AG09319 (cell line): ENCODE measurements around the gene POU2F3.

Source experiments
- DNase-seq: peaks from one replicate; pipeline ENCODE4 v3.0.0-alpha.2; 2010; ENCODE audit warnings: low read depth; ENCODE audit errors: extremely low read depth
- TF ChIP-seq, protein P1 (sequence below): IDR thresholded peaks from 2 replicates; pipeline ENCODE4 v1.5.1; 2011; ENCODE audit warnings: low read depth, mild to moderate bottlenecking, inconsistent platforms, low read length, moderate library complexity

The POU2F3 gene

DNA sequence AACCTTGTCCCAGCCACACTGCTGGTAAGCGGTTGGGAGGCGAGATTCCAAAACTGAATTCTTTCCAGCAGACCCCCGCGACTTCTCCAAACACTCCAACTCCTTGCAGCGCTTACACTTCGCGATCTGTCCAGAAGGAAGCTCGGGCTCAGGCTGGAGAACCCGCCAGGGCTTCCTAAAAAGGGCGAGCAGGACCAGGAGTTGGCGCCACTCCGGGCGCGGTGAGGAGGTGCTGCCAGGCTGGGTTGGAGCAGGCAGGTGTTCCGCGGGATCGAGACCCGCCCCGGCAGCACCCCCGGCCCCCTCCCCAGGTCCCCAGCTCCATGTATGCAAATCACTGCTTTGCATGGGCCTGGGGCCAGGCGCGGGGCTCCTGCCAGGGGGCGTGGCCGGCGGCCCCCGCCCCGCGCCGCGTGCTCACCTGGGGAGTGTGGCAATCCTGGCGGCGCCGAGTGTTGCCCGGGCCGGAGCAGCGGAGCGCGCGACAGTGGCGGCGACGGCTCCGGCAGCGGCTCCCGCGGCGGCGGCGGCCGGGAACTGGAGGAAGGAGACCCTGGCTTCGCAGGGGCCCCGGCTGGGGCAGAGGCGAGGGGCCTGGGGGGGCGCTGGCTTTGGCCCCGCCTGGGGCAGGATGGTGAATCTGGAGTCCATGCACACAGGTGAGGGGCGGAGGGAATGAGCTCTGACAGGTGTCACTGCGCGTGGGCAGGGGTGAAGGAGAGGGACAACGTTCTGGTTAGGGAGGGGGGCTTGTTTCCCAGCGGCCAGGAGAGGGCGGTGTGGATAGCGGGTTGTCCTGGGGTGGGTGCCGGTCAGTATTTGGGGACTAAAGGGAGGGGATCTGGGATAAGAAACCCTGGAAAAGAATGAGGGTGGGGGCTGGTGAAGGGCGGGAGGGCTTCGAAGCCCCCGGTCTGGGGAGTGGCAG is at the start of gene POU2F3:
POU2F3 (plus strand) TSS at position 428 of the 928 bp plus-strand sequence; CDS start at position 632, 204 bp downstream.
- TF ChIP-seq, protein P1, sequence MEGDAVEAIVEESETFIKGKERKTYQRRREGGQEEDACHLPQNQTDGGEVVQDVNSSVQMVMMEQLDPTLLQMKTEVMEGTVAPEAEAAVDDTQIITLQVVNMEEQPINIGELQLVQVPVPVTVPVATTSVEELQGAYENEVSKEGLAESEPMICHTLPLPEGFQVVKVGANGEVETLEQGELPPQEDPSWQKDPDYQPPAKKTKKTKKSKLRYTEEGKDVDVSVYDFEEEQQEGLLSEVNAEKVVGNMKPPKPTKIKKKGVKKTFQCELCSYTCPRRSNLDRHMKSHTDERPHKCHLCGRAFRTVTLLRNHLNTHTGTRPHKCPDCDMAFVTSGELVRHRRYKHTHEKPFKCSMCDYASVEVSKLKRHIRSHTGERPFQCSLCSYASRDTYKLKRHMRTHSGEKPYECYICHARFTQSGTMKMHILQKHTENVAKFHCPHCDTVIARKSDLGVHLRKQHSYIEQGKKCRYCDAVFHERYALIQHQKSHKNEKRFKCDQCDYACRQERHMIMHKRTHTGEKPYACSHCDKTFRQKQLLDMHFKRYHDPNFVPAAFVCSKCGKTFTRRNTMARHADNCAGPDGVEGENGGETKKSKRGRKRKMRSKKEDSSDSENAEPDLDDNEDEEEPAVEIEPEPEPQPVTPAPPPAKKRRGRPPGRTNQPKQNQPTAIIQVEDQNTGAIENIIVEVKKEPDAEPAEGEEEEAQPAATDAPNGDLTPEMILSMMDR, result peak; percentile 8
- DNase-seq, result no peak

DNA sequence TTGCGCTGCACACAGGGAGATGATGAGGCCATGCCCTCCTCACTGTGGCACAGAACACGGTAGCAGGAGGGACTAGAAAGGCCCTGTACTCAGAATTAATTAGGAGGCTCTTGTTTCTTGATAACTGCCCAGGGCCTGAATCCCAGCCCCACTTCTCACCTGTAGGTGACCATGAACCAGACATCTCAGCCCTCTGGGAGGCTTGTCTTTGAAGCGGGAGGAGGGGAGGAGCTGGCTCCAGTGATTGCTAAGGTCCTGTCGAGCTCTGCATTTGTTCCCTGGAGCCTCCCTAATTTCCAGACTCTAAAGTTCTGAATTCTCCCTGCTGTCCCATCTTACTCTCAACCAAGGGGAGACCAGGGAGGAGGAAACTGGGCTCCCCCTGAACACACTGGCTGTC is 48.9 kb upstream of the POU2F3 start:
- TF ChIP-seq, protein P1, result no peak
- no peak for DNase-seq

DNA sequence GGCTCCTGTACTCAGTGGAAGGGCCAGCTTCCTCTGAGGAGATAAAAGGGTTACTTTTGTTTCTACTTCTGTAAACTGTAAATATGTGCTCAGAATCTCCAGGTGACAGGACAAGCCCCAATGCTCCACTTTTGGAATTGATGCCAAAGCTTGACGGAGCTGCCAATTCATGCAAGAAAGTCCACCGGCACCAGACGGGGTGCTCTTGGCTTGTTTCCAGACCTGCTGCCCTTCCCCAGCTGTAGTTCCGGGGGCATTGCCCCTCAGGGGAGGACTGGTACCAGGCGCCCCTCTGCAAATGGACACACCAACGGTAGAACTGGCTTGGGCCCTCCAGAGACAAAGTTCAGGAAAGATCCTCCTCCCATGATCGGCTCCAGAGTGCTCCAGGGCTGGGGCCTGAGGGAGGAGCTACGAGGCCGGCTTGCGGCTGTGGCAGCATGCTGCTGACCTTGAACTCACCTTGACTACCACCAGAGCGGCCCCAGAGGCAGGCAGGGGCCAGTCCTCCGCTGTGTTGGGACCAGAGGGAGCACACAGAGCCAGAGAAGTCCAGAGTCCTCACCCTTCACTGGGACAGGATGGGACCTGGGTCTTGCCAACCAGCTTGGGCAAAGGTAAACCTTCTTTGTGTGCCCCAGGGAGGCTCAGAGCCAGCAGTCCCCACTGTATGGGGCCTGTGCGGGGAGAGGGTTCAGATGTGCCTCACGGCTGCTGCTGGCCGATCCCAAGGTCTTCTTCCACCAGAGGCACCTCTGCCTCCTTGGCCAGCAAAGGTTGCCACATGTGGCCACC is 46.9 kb upstream of the POU2F3 start:
- TF ChIP-seq, protein P1, result no peak

DNA sequence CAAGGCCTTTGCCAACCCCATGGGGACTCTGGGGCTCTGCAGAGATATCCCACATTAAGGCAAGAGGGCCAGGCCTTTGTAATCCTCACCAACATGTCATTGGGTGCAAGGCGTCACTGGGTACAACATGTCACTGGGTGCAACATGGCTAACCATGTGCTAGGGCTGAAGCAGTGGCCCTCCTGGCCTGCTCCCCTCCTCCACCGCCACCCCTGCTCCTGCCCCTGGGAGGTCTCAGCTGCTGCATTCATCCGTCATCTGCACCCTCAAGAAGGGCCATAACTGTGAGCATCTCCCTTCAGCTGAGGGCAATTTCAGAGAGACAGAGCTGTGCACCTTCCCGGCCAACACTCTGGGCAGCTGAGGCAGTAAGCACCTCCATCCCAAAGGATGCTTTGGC is 45.8 kb upstream of the POU2F3 start:
- TF ChIP-seq, protein P1, result no peak
- DNase-seq, result no peak

More for the DNA sequence above, 46.9 kb upstream of the POU2F3 start:
- no peak for DNase-seq

DNA sequence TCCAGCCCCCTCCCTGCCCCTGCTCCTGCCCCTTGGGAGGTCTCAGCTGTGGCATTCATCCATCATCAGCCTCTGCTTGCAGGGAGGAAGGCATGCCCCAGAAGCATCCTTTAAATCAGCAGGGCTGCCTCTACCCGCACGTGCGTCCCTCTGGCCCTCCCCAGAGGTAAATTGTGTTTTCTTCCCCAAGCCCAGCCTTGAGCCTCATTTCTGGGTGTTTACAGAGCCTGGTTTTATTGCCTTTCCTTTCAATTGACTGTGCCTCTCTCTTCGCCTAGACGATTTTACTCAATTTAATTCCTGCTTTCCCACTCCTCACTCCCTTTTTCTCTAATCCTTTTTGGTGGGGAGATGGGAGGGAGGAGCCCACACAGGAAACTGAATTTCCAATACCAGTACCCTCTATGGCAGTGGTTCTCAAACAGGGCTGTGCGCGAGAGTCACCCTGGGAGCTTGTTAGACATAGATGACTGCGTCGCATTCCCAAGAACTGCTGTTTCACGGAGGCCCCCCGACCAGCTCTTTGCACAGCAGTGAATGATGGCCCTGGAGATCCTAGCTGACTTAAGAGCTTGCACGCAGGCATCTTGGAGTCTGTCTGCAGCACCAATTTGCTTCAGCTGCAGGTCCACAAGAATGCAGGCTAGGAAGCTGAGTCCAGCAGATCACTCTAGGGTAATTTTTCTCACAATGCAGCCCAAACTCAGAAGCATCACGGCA is 44.2 kb upstream of the POU2F3 start:
- DNase-seq, result no peak
- TF ChIP-seq, protein P1, result no peak

DNA sequence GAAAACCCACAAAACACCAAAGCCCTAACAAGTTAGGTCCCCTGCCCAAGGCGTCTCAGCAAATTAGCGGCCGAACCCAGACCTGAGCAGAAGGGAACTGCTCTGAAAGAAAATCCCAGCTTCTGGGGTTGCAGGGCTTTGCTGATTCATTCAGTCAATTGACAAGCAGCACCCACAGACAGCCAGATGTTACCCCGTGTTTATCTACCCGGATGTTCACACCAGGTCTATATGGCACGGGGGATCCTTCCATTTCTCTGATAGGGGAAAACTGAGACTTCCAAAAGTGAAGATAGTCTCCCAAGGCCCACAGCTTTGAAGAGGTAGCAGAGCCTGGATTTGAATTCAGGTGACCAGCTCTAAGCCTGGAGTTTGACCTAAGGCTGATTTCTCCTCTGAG is 43.1 kb upstream of the POU2F3 start:
- TF ChIP-seq, protein P1, result no peak
- no peak for DNase-seq
